HEK293T (cell line): ENCODE data around the gene DSCAM.

Source experiments
- ARNT ChIP-seq: fragments of 450-650 bp; IDR thresholded peaks from 2 replicates; pipeline ENCODE4 v1.6.1; 2017; ENCODE audit warnings: mild to moderate bottlenecking
- CTBP1 ChIP-seq: fragments of 450-650 bp; IDR thresholded peaks from 2 replicates; pipeline ENCODE4 v1.6.1; 2016; ENCODE audit warnings: borderline replicate concordance
- ELF4 ChIP-seq: fragments of 450-650 bp; IDR thresholded peaks from 2 replicates; pipeline ENCODE4 v1.6.1; 2017; ENCODE audit warnings: antibody characterized with exemption
- FOXA1 ChIP-seq: fragments of 450-650 bp; IDR thresholded peaks from 2 replicates; pipeline ENCODE4 v1.6.1; 2016; ENCODE audit warnings: mild to moderate bottlenecking
- FOXK2 ChIP-seq: fragments of 450-650 bp; IDR thresholded peaks from 2 replicates; pipeline ENCODE4 v1.6.1; 2016; ENCODE audit warnings: mild to moderate bottlenecking
- FOXM1 ChIP-seq: fragments of 450-650 bp; IDR thresholded peaks from 2 replicates; pipeline ENCODE4 v1.6.1; 2017; ENCODE audit warnings: mild to moderate bottlenecking, borderline replicate concordance
- HDGF ChIP-seq: fragments of 450-650 bp; IDR thresholded peaks from 2 replicates; pipeline ENCODE4 v1.6.1; 2017; ENCODE audit warnings: antibody characterized with exemption, borderline replicate concordance
- LEF1 ChIP-seq: fragments of 450-650 bp; IDR thresholded peaks from 2 replicates; pipeline ENCODE4 v1.6.1; 2017; ENCODE audit warnings: mild to moderate bottlenecking, borderline replicate concordance
- NFRKB ChIP-seq: fragments of 450-650 bp; IDR thresholded peaks from 2 replicates; pipeline ENCODE4 v1.6.1; 2016; ENCODE audit warnings: mild to moderate bottlenecking, moderate library complexity
- SP1 ChIP-seq: fragments of 450-650 bp; IDR thresholded peaks from 2 replicates; pipeline ENCODE4 v1.6.1; 2017
- SUZ12 ChIP-seq: fragments of 450-650 bp; IDR thresholded peaks from 2 replicates; pipeline ENCODE4 v1.6.1; 2016; ENCODE audit warnings: mild to moderate bottlenecking
- TARDBP ChIP-seq: fragments of 450-650 bp; IDR thresholded peaks from 2 replicates; pipeline ENCODE4 v1.6.1; 2016
- ZNF384 ChIP-seq: fragments of 450-650 bp; IDR thresholded peaks from 2 replicates; pipeline ENCODE4 v1.6.1; 2016
- TF ChIP-seq, protein P1 (sequence below): fragments of 450-650 bp; IDR thresholded peaks from 2 replicates; pipeline ENCODE4 v1.6.1; 2016

DNA sequence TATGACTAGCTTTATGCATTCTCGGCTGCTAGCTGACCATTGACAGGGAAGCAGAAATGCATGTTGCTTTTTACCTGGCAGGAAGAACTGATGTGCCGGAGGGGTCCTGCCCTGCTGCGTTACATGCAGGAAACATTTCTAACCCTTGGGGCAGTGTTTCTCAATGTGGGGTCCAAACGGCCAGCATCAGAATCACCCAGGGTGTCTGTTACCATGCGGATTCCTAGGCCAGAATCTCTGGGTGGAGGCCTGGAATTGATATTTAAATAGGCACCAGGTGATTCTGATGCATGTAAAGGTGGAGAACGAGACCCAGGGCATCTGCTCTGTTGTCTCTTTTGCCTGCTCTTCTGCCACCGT, 797.0 kb downstream of the DSCAM start:
- TF ChIP-seq CTBP1 (no peak), HDGF (no peak), NFRKB (no peak), SP1 (no peak), SUZ12 (no peak), LEF1 (no peak), FOXK2 (no peak), FOXM1 (no peak), ZNF384 (no peak), ARNT (no peak), ELF4 (no peak), FOXA1 (no peak), TARDBP (no peak)
- TF ChIP-seq, protein P1, sequence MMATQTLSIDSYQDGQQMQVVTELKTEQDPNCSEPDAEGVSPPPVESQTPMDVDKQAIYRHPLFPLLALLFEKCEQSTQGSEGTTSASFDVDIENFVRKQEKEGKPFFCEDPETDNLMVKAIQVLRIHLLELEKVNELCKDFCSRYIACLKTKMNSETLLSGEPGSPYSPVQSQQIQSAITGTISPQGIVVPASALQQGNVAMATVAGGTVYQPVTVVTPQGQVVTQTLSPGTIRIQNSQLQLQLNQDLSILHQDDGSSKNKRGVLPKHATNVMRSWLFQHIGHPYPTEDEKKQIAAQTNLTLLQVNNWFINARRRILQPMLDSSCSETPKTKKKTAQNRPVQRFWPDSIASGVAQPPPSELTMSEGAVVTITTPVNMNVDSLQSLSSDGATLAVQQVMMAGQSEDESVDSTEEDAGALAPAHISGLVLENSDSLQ: no peak
